ENCODE measurements around the gene TMEM52. TPM values are rescaled to one million over a fixed set of nuclear protein-coding genes. Genes with fewer than 3 reads are reported as not detected.

Gene TMEM52
- total RNA-seq, 1 experiment from 2014 or later, result 6.4 TPM

GRCh38 chr1:1922956-1923833, 4.1 kb upstream of the TMEM52 start:
- Histone ChIP-seq H3K4me1 (peaks cover 14% of the 10 kb centered on the region; the same call in 1 of the 2 replicates), H3K36me3 (ENCODE audit: control insufficient read depth, insufficient read depth, low read length) (no peaks in the 10 kb centered on the region), H3K9me3 (no peaks in the 10 kb centered on the region), H3K27me3 (replicated peaks; ENCODE audit: control insufficient read depth, insufficient read depth, low read length) (no peaks in the 10 kb centered on the region), H3K4me3 (ENCODE audit: low read depth, low read length) (no peak overlapping the region)
- BruUV-seq (replicated peaks), result no TSS peak
- TF ChIP-seq CTCF (IDR thresholded peaks at IDR 0.05; ENCODE audit: insufficient read depth in 1 of 2, low read depth in 1 of 2, low read length in 1 of 2, severe bottlenecking in 1 of 2, unreplicated experiment in 1 of 2), result no peak
- Mint-ChIP-seq H3K36me3 (ENCODE audit: insufficient read depth, unreplicated experiment) (peaks cover 5% of the 10 kb centered on the region), H3K9me3 (ENCODE audit: unreplicated experiment) (no peaks in the 10 kb centered on the region), H3K27me3 (ENCODE audit: insufficient read depth, unreplicated experiment) (no peaks in the 10 kb centered on the region), H3K4me3 (ENCODE audit: unreplicated experiment) (no peak overlapping the region), H3K27ac (ENCODE audit: unreplicated experiment) (no peak overlapping the region), H3K4me1 (ENCODE audit: low read depth, unreplicated experiment) (no peaks in the 10 kb centered on the region)
- intact Hi-C loops (cut with micrococcal nuclease; ENCODE audit: unreplicated experiment), result no loop called here
- DNase-seq, result peak; percentile 49 to 75
- ChIA-PET POLR2A (no interaction called here), CTCF (interaction anchor here (1.0 kb wide), 2 partner anchors 14 to 123 kb away, joined by 4 read pairs; no protein-coding TSS in a partner anchor)

- no peak overlapping the region for H3K4me3 ChIP-seq (ENCODE audit: low read depth, low read length)
- H3K9me3 ChIP-seq, result no peaks in the 10 kb centered on the region
- H3K4me1 ChIP-seq, result peaks cover 20% of the 10 kb centered on the region; the same call in 1 of the 2 replicates
- H3K4me3 Mint-ChIP-seq (ENCODE audit: unreplicated experiment), result no peak overlapping the region
- ChIA-PET POLR2A (no interaction called here), CTCF (interaction anchor here (1.0 kb wide), 2 partner anchors 14 to 123 kb away, joined by 4 read pairs; no protein-coding TSS in a partner anchor)
- intact Hi-C loops (cut with micrococcal nuclease; ENCODE audit: unreplicated experiment), result no loop called here
- BruUV-seq (replicated peaks), result no TSS peak
- no peaks in the 10 kb centered on the region for H3K9me3 Mint-ChIP-seq (ENCODE audit: unreplicated experiment)
- H3K36me3 ChIP-seq (ENCODE audit: control insufficient read depth, insufficient read depth, low read length), result no peaks in the 10 kb centered on the region
- no peaks in the 10 kb centered on the region for H3K27me3 Mint-ChIP-seq (ENCODE audit: insufficient read depth, unreplicated experiment)
- no peaks in the 10 kb centered on the region for H3K4me1 Mint-ChIP-seq (ENCODE audit: low read depth, unreplicated experiment)
- H3K27ac Mint-ChIP-seq (ENCODE audit: unreplicated experiment), result no peak overlapping the region
- no peak for TF ChIP-seq CTCF (IDR thresholded peaks at IDR 0.05; ENCODE audit: insufficient read depth in 1 of 2, low read depth in 1 of 2, low read length in 1 of 2, severe bottlenecking in 1 of 2, unreplicated experiment in 1 of 2)
- DNase-seq, result no peak
- peaks cover 5% of the 10 kb centered on the region for H3K36me3 Mint-ChIP-seq (ENCODE audit: insufficient read depth, unreplicated experiment)
- H3K27me3 ChIP-seq (replicated peaks; ENCODE audit: control insufficient read depth, insufficient read depth, low read length), result no peaks in the 10 kb centered on the region
Measured at GRCh38 chr1:1922702-1922955, 3.5 kb upstream of the TMEM52 start.

- Mint-ChIP-seq H3K4me1 (ENCODE audit: low read depth, unreplicated experiment) (no peaks in the 10 kb centered on the region), H3K9me3 (ENCODE audit: unreplicated experiment) (no peaks in the 10 kb centered on the region), H3K27ac (ENCODE audit: unreplicated experiment) (no peak overlapping the region), H3K4me3 (ENCODE audit: unreplicated experiment) (no peak overlapping the region), H3K36me3 (ENCODE audit: insufficient read depth, unreplicated experiment) (peaks cover 5% of the 10 kb centered on the region), H3K27me3 (ENCODE audit: insufficient read depth, unreplicated experiment) (no peaks in the 10 kb centered on the region)
- DNase-seq, result no peak
- intact Hi-C loops (cut with micrococcal nuclease; ENCODE audit: unreplicated experiment), result no loop called here
- no peaks in the 10 kb centered on the region for H3K36me3 ChIP-seq (ENCODE audit: control insufficient read depth, insufficient read depth, low read length)
- H3K9me3 ChIP-seq, result no peaks in the 10 kb centered on the region
- CTCF ChIA-PET, result interaction anchor here (1.0 kb wide), 1 partner anchor 13 kb away, joined by 4 read pairs; no protein-coding TSS in a partner anchor
- peaks cover 20% of the 10 kb centered on the region; the same call in 1 of the 2 replicates for H3K4me1 ChIP-seq
- no peaks in the 10 kb centered on the region for H3K27me3 ChIP-seq (replicated peaks; ENCODE audit: control insufficient read depth, insufficient read depth, low read length)
- BruUV-seq (replicated peaks), result no TSS peak
- no peak overlapping the region for H3K4me3 ChIP-seq (ENCODE audit: low read depth, low read length)
- TF ChIP-seq CTCF (IDR thresholded peaks at IDR 0.05; ENCODE audit: insufficient read depth in 1 of 2, low read depth in 1 of 2, low read length in 1 of 2, severe bottlenecking in 1 of 2, unreplicated experiment in 1 of 2), result no peak
- POLR2A ChIA-PET, result interaction anchor here (0.6 kb wide), 1 partner anchor 13 kb away, joined by 5 read pairs; no protein-coding TSS in a partner anchor
Measured at GRCh38 chr1:1921901-1922701, 3.0 kb upstream of the TMEM52 start.

Measured in Caco-2 (cell line).